Bronchial epithelial cell (primary cell): ENCODE measurements around the gene MTRF1. TPM values are rescaled to one million over a fixed set of nuclear protein-coding genes. Genes with fewer than 3 reads are reported as not detected.

ENCODE experiments used
- DNase-seq: peaks from one replicate; pipeline ENCODE4 v3.0.0-alpha.2; 2010; ENCODE audit warnings: low read depth
- FAIRE-seq: peaks from 2 replicates; lab custom pipeline; 2011; peaks lifted over from hg19 to GRCh38; lab: Jason Lieb, UNC
- H3K27me3 ChIP-seq: 2 replicates; pipeline ENCODE4 v1.5.1; 2011; ENCODE audit warnings: low read length; ENCODE audit not compliant: control insufficient read depth, insufficient read depth
- H3K36me3 ChIP-seq: 2 replicates; pipeline ENCODE4 v1.5.1; 2011; ENCODE audit warnings: low read length; ENCODE audit not compliant: control insufficient read depth, insufficient read depth
- H3K4me3 ChIP-seq: 2 replicates; pipeline ENCODE4 v1.5.1; 2011; ENCODE audit warnings: mild to moderate bottlenecking, low read depth, low read length, control low read depth
- CTCF ChIP-seq: IDR thresholded peaks from 2 replicates; pipeline ENCODE4 v1.5.1; 2011; ENCODE audit warnings: mild to moderate bottlenecking, moderate library complexity, low read length, control low read depth, inconsistent platforms; ENCODE audit not compliant: insufficient read depth, severe bottlenecking
- total RNA-seq: library from RNA; depleted of rRNA; stranded (reverse); fragments of >200 nt; gene quantifications from 2 replicates; pipeline ENCODE4 v1.2.1, GENCODE V29; 2014

MTRF1 gene
- total RNA-seq, 1 donor from 2014 or later = 10.0 TPM

DNA sequence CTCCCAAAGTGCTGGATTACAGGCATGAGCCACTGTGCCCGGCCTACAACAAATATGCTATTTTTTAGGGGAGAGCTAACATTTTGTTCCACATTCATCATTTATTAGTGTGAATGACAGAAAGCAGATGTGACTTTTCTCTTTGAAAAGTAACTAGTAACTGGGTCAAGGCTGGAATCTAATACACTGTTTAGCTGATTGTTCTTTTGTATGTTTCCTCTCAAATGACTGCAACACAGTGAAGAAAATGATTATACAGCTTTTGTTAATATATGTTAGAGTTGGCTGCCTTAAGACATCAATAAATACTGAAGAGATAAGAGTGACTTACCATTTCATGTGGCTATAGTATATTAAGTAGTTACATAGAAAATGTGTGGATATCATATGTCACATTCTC, 27.0 kb downstream of the MTRF1 start:
- DNase-seq (no peak), FAIRE-seq (no peak)
- no peaks in the 10 kb centered on the region for H3K27me3 ChIP-seq
- TF ChIP-seq CTCF = no peak
- no peak overlapping the region for H3K4me3 ChIP-seq
- peaks cover 2% of the 10 kb centered on the region for H3K36me3 ChIP-seq

GRCh38 chr13:41232578-41233480, 30.5 kb downstream of the MTRF1 start:
- no peaks in the 10 kb centered on the region for H3K36me3 ChIP-seq
- no peak overlapping the region for H3K4me3 ChIP-seq
- DNase-seq (no peak), FAIRE-seq (no peak)
- no peaks in the 10 kb centered on the region for H3K27me3 ChIP-seq
- no peak for TF ChIP-seq CTCF

DNA sequence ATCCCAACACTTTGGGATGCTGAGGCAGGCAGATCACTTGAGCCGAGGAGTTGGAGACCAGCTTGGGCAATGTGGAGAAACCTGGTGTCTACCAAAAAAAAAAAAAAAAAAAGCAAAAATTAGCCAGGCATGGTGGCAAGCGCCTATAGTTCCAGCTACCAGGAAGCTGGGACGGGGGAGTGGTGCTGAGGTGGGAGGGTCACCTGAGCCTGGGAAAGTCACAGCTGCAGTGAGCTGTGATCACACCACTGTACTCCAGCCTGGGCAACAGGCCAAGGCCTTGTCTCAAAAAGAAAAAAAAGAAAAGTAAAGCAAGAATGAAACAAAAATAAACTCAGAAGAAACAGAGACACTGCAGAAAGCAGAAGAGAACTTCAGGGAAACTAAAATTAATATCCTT, 31.6 kb downstream of the MTRF1 start:
- Histone ChIP-seq H3K4me3 (no peak overlapping the region), H3K27me3 (no peaks in the 10 kb centered on the region), H3K36me3 (no peaks in the 10 kb centered on the region)
- TF ChIP-seq CTCF = no peak
- FAIRE-seq (no peak), DNase-seq (peak; percentile 28)

DNA sequence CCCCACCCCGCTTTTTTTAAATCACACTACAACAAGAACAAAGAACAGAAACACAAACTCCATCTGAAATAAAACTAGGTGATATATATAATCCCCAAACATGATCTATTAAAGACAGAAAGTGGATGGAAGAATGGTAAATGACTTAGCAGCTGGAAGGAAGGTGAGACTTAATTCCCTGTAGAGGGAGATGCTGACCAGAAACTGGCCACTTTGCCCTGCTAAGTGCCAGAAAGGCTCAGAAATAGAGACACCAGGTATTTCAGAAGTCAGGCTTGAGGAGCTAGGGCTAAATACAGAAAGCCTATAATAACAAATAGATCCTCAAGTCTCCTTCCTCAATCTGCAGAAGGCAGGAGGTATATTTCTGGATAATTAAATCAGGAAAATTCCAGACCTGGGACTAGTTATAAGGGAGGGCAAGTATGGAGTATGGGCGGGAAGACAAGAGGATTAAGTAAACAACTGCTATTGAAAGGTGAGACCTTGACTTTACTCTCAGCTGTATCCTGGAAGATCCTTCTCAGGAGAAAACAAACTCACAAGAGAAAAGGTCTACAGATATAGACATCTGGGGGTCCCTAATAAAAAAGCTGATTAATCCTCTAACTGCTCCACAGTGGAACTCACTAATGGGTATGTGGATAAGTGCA, 32.2 kb downstream of the MTRF1 start:
- Histone ChIP-seq H3K36me3 (no peaks in the 10 kb centered on the region), H3K4me3 (no peak overlapping the region), H3K27me3 (no peaks in the 10 kb centered on the region)
- FAIRE-seq = no peak
- TF ChIP-seq CTCF = no peak
- DNase-seq = no peak

- TF ChIP-seq CTCF = no peak
- FAIRE-seq (no peak), DNase-seq (no peak)
- Histone ChIP-seq H3K4me3 (no peak overlapping the region), H3K27me3 (no peaks in the 10 kb centered on the region), H3K36me3 (no peaks in the 10 kb centered on the region)
These were observed 34.0 kb downstream of the MTRF1 start for GRCh38 chr13:41229356-41229755.
